Loucy (cell line): ENCODE results near the gene CENPS.

ENCODE experiments used
- H2AFZ ChIP-seq: fragments of 200-600 bp; sonication (generic); 2 replicates; pipeline ENCODE4 v1.6.0; 2016; ENCODE audit warnings: antibody characterized with exemption, mild to moderate bottlenecking, low read length, moderate library complexity
- H3F3A ChIP-seq: fragments of 200-600 bp; 2 replicates; pipeline ENCODE4 v1.6.0; 2016; ENCODE audit warnings: antibody characterized with exemption, low read depth, mild to moderate bottlenecking
- H3K27me3 ChIP-seq: fragments of 200-600 bp; sonication (generic); 2 replicates; pipeline ENCODE4 v1.6.1; 2014; ENCODE audit warnings: low read length, mild to moderate bottlenecking; ENCODE audit not compliant: insufficient read depth, poor library complexity, severe bottlenecking
- H3K36me3 ChIP-seq: fragments of 200-600 bp; sonication (generic); 2 replicates; pipeline ENCODE4 v1.6.1; 2016; ENCODE audit warnings: low read length; ENCODE audit not compliant: insufficient read depth
- H3K4me1 ChIP-seq: fragments of 200-600 bp; sonication (generic); 2 replicates; pipeline ENCODE4 v1.5.1; 2014; ENCODE audit warnings: low read length, mild to moderate bottlenecking; ENCODE audit not compliant: insufficient read depth, poor library complexity, severe bottlenecking
- H3K4me2 ChIP-seq: fragments of 200-600 bp; sonication (generic); 2 replicates; pipeline ENCODE4 v1.6.0; 2014; ENCODE audit warnings: antibody characterized with exemption, low read length, low read depth, mild to moderate bottlenecking; ENCODE audit not compliant: poor library complexity, severe bottlenecking
- H3K4me3 ChIP-seq: fragments of 200-600 bp; sonication (generic); 2 replicates; pipeline ENCODE4 v1.5.1; 2014; ENCODE audit warnings: low read length, mild to moderate bottlenecking, mixed read lengths; ENCODE audit not compliant: poor library complexity, severe bottlenecking
- H3K79me2 ChIP-seq: fragments of 200-600 bp; sonication (generic); 2 replicates; pipeline ENCODE4 v1.6.1; 2014; ENCODE audit warnings: low read length; ENCODE audit not compliant: insufficient read depth
- H3K9ac ChIP-seq: fragments of 200-600 bp; sonication (generic); 2 replicates; pipeline ENCODE4 v1.6.0; 2014; ENCODE audit warnings: mild to moderate bottlenecking, low read depth, low read length, moderate library complexity; ENCODE audit not compliant: poor library complexity, severe bottlenecking
- H3K9me2 ChIP-seq: fragments of 200-600 bp; sonication (generic); replicated peaks from 2 replicates; pipeline ENCODE4 v1.6.1; 2016; ENCODE audit warnings: low read depth, low read length, mixed read lengths
- H3K9me3 ChIP-seq: fragments of 200-600 bp; sonication (generic); 2 replicates; pipeline ENCODE4 v1.6.1; 2014; ENCODE audit warnings: mild to moderate bottlenecking, antibody characterized with exemption, low read length, low read depth; ENCODE audit not compliant: insufficient read depth
- H4K20me1 ChIP-seq: fragments of 200-600 bp; sonication (generic); 2 replicates; pipeline ENCODE4 v1.6.0; 2014; ENCODE audit warnings: antibody characterized with exemption, low read length, mild to moderate bottlenecking; ENCODE audit not compliant: insufficient read depth, poor library complexity, severe bottlenecking
- CTCF ChIP-seq: fragments of 200-600 bp; sonication (generic); conservative IDR thresholded peaks from 2 replicates; pipeline ENCODE4 v1.5.1; 2014; ENCODE audit warnings: mild to moderate bottlenecking, antibody characterized with exemption, low read length
- EZH2phosphoT487 ChIP-seq: fragments of 200-600 bp; IDR thresholded peaks from 2 replicates; pipeline ENCODE4 v1.6.1; 2018; ENCODE audit warnings: antibody characterized with exemption, mild to moderate bottlenecking, moderate library complexity, borderline replicate concordance

Gene CENPS

DNA sequence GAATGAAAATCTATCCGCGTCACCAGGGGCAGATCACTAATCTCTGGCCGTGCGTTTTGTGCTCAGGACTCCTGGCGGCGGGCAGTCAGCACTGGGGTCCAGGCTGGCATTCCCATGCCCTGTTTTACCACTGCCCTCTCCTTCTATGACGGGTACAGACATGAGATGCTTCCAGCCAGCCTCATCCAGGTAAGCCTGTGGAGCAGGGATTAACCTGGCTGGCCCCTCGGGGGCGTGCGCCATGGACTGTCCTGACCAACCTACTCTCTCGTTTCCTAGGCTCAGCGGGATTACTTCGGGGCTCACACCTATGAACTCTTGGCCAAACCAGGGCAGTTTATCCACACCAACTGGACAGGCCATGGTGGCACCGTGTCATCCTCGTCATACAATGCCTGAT lies 10.9 kb upstream of the CENPS start:
- Histone ChIP-seq H3F3A (no peaks in the 10 kb centered on the region; the same call in 1 of the 2 replicates), H2AFZ (no peak overlapping the region), H4K20me1 (no peaks in the 10 kb centered on the region), H3K79me2 (no peaks in the 10 kb centered on the region), H3K36me3 (peaks cover 59% of the 10 kb centered on the region), H3K4me1 (peaks cover 16% of the 10 kb centered on the region), H3K4me3 (no peak overlapping the region), H3K9me3 (no peaks in the 10 kb centered on the region), H3K4me2 (no peak overlapping the region), H3K9ac (no peak overlapping the region), H3K9me2 (no peaks in the 10 kb centered on the region), H3K27me3 (no peaks in the 10 kb centered on the region)
- no peak for TF ChIP-seq CTCF
- no peak for TF ChIP-seq EZH2phosphoT487

- H3K4me2 ChIP-seq: no peak overlapping the region
- no peaks in the 10 kb centered on the region for H3K4me1 ChIP-seq
- H3K27me3 ChIP-seq: no peaks in the 10 kb centered on the region
- no peaks in the 10 kb centered on the region for H3F3A ChIP-seq
- no peaks in the 10 kb centered on the region for H3K9me3 ChIP-seq
- no peak overlapping the region for H2AFZ ChIP-seq
- TF ChIP-seq EZH2phosphoT487 (no peak), CTCF (no peak)
- H3K36me3 ChIP-seq: peaks cover 47% of the 10 kb centered on the region
- no peaks in the 10 kb centered on the region for H3K9me2 ChIP-seq
- no peaks in the 10 kb centered on the region for H3K79me2 ChIP-seq
- no peak overlapping the region for H3K9ac ChIP-seq
- no peaks in the 10 kb centered on the region for H4K20me1 ChIP-seq
- no peak overlapping the region for H3K4me3 ChIP-seq
Measured at GRCh38 chr1:10421637-10422036, 8.6 kb upstream of the CENPS start.

- no peaks in the 10 kb centered on the region for H3K4me1 ChIP-seq
- no peak overlapping the region for H3K4me2 ChIP-seq
- H3K4me3 ChIP-seq: no peak overlapping the region
- H3K9ac ChIP-seq: no peak overlapping the region
- H2AFZ ChIP-seq: no peak overlapping the region
- H3K9me2 ChIP-seq: no peaks in the 10 kb centered on the region
- H3K36me3 ChIP-seq: peaks cover 24% of the 10 kb centered on the region; the same call in 1 of the 2 replicates
- no peaks in the 10 kb centered on the region for H3F3A ChIP-seq
- no peaks in the 10 kb centered on the region for H3K79me2 ChIP-seq
- no peaks in the 10 kb centered on the region for H3K9me3 ChIP-seq
- H4K20me1 ChIP-seq: no peaks in the 10 kb centered on the region
- TF ChIP-seq CTCF: no peak
- no peak for TF ChIP-seq EZH2phosphoT487
- H3K27me3 ChIP-seq: no peaks in the 10 kb centered on the region
Measured at GRCh38 chr1:10424034-10424433, 6.2 kb upstream of the CENPS start.
